CD4-positive, alpha-beta T cell (primary cell): ENCODE results near the gene EGR2. TPM values are rescaled to one million over a fixed set of nuclear protein-coding genes. Genes with fewer than 3 reads are reported as not detected.

ENCODE experiments used
- ATAC-seq: fragments of 200-7000 bp; cut with Tn5 transposase; one replicate; pipeline ENCODE4 v1.10.0; 2022; ENCODE audit warnings: mild to moderate bottlenecking; ENCODE audit not compliant: poor library complexity
- CTCF ChIA-PET: fragments of 350-600 bp; sonication (Branson Sonifier 250); formaldehyde crosslinking; loops from one replicate; lab custom pipeline; 2021; ENCODE audit warnings: antibody characterized with exemption, inconsistent platforms; lab: Charles Lee
- POLR2A ChIA-PET: fragments of 350-600 bp; sonication (Branson Sonifier 250); formaldehyde crosslinking; loops from one replicate; lab custom pipeline; 2021; ENCODE audit warnings: antibody characterized with exemption, inconsistent platforms; lab: Charles Lee
- DNase-seq, 14 experiments: peaks; one replicate each; pipeline ENCODE4 v3.0.0-alpha.2; 2013 to 2020; ENCODE audit warnings: mixed read lengths in 2 of 14
- H3K27ac ChIP-seq, 2 donors: one replicate each; pipeline versions ENCODE4 v1.5.1 to v1.7.0; 2013; ENCODE audit warnings: low read length in 2 of 2, low read depth in 1 of 2, mild to moderate bottlenecking in 1 of 2
- H3K27me3 ChIP-seq, 2 experiments: 1 replicate in 1 of 2; 2 replicates in 1 of 2; pipeline versions ENCODE4 v1.6.1 to v1.7.0; 2013; ENCODE audit warnings: low read length in 2 of 2, control low read depth in 1 of 2, mild to moderate bottlenecking in 1 of 2, moderate library complexity in 1 of 2; ENCODE audit not compliant: insufficient read depth in 2 of 2, control insufficient read depth in 1 of 2
- H3K36me3 ChIP-seq: one replicate; pipeline ENCODE4 v1.6.1; 2013; ENCODE audit warnings: low read length, control low read depth; ENCODE audit not compliant: insufficient read depth
- H3K4me1 ChIP-seq: one replicate; pipeline ENCODE4 v1.6.1; 2013; ENCODE audit warnings: low read length, control low read depth; ENCODE audit not compliant: insufficient read depth
- H3K4me3 ChIP-seq: one replicate; pipeline ENCODE4 v1.5.1; 2013; ENCODE audit warnings: mild to moderate bottlenecking, low read length, moderate library complexity
- H3K9me3 ChIP-seq, 2 experiments: 1 replicate in 1 of 2; 2 replicates in 1 of 2; pipeline versions ENCODE4 v1.6.1 to v1.7.0; 2013; ENCODE audit warnings: low read length in 2 of 2, mild to moderate bottlenecking in 2 of 2, control low read depth in 1 of 2, moderate library complexity in 1 of 2; ENCODE audit not compliant: control insufficient read depth in 1 of 2, insufficient read depth in 1 of 2
- H3K27ac Mint-ChIP-seq: one replicate; pipeline ENCODE4 v1.8.0; 2020; ENCODE audit warnings: mixed read lengths
- H3K27me3 Mint-ChIP-seq: one replicate; pipeline ENCODE4 v1.8.0; 2021; ENCODE audit warnings: mixed read lengths
- H3K36me3 Mint-ChIP-seq: one replicate; pipeline ENCODE4 v1.8.0; 2021; ENCODE audit warnings: low read depth, mixed read lengths
- H3K4me1 Mint-ChIP-seq: one replicate; pipeline ENCODE4 v1.8.0; 2021; ENCODE audit warnings: low read depth, mixed read lengths
- H3K4me3 Mint-ChIP-seq: one replicate; pipeline ENCODE4 v1.8.0; 2020; ENCODE audit warnings: mild to moderate bottlenecking, mixed read lengths
- H3K9me3 Mint-ChIP-seq: one replicate; pipeline ENCODE4 v1.8.0; 2020; ENCODE audit warnings: mixed read lengths
- CTCF ChIP-seq: fragments of 200-600 bp; IDR thresholded peaks from one replicate; pipeline ENCODE4 v1.8.0; 2022; ENCODE audit warnings: antibody characterized with exemption, mild to moderate bottlenecking
- intact Hi-C, 2 experiments: fragments of 100-400 bp; cut with DNase I in 1 of 2; cut with micrococcal nuclease in 1 of 2; formaldehyde crosslinking; loops; one replicate each; pipeline versions ENCODE4 v1.15.1 to v1.9.0; 2023 to 2025; cut with DNase I, micrococcal nuclease
- total RNA-seq, 174 experiments: library from RNA in 2 of 174; stranded (reverse) in 2 of 174; gene quantifications; one replicate each; pipeline ENCODE4 v1.2.3 and lab custom pipeline; 2021 to 2026

The EGR2 gene
- total RNA-seq, 2 experiments from 2014 or later: 3.2 to 5.4 TPM

- H3K27ac Mint-ChIP-seq: no peak overlapping the region
- Histone ChIP-seq H3K4me3 (no peak overlapping the region), H3K36me3 (no peaks in the 10 kb centered on the region), H3K27me3 (peaks cover 0 to 5% of the 10 kb centered on the region in 2 experiments), H3K9me3 (peaks cover 0 to 20% of the 10 kb centered on the region in 2 experiments), H3K27ac (no peak overlapping the region), H3K4me1 (no peaks in the 10 kb centered on the region)
- ChIA-PET CTCF (interaction anchor here (1.2 kb wide), 1 partner anchor 25 kb away, joined by 3 read pairs; no protein-coding TSS in a partner anchor), POLR2A (no interaction called here)
- no peak overlapping the region for H3K4me3 Mint-ChIP-seq
- intact Hi-C loops: no loop called here
- peaks cover 5% of the 10 kb centered on the region for H3K4me1 Mint-ChIP-seq
- H3K9me3 Mint-ChIP-seq: peaks cover 11% of the 10 kb centered on the region
- H3K36me3 Mint-ChIP-seq: no peaks in the 10 kb centered on the region
- no peak for TF ChIP-seq CTCF
- peaks cover 10% of the 10 kb centered on the region for H3K27me3 Mint-ChIP-seq
- DNase-seq: no peak
- ATAC-seq: peak; percentile 37
These were observed 27.4 kb upstream of the EGR2 start for GRCh38 chr10:62843600-62843999.

GRCh38 chr10:62842983-62843382 is 26.8 kb upstream of the EGR2 start:
- intact Hi-C loops: no loop called here
- Mint-ChIP-seq H3K9me3 (peaks cover 7% of the 10 kb centered on the region), H3K4me1 (peaks cover 5% of the 10 kb centered on the region), H3K27ac (no peak overlapping the region), H3K27me3 (peaks cover 10% of the 10 kb centered on the region), H3K4me3 (no peak overlapping the region), H3K36me3 (no peaks in the 10 kb centered on the region)
- CTCF ChIA-PET: interaction anchor here (1.2 kb wide), 1 partner anchor 25 kb away, joined by 3 read pairs; no protein-coding TSS in a partner anchor
- no peaks in the 10 kb centered on the region for H3K4me1 ChIP-seq
- no peak for DNase-seq
- H3K4me3 ChIP-seq: no peak overlapping the region
- H3K9me3 ChIP-seq: peaks cover 0 to 17% of the 10 kb centered on the region in 2 experiments
- H3K36me3 ChIP-seq: no peaks in the 10 kb centered on the region
- POLR2A ChIA-PET: no interaction called here
- ATAC-seq: no peak
- no peak overlapping the region for H3K27ac ChIP-seq
- peaks cover 0 to 3% of the 10 kb centered on the region in 2 experiments for H3K27me3 ChIP-seq
- TF ChIP-seq CTCF: no peak

- Histone ChIP-seq H3K4me3 (no peak overlapping the region), H3K27ac (no peak overlapping the region), H3K36me3 (no peaks in the 10 kb centered on the region), H3K27me3 (no peaks in the 10 kb centered on the region), H3K4me1 (no peaks in the 10 kb centered on the region), H3K9me3 (no peaks in the 10 kb centered on the region)
- POLR2A ChIA-PET: no interaction called here
- ATAC-seq: no peak
- CTCF ChIA-PET: no interaction called here
- Mint-ChIP-seq H3K27ac (no peak overlapping the region), H3K4me3 (no peak overlapping the region), H3K27me3 (peaks cover 22% of the 10 kb centered on the region), H3K36me3 (no peaks in the 10 kb centered on the region), H3K4me1 (peaks cover 5% of the 10 kb centered on the region), H3K9me3 (no peaks in the 10 kb centered on the region)
- intact Hi-C loops: no loop called here
- no peak for DNase-seq
- TF ChIP-seq CTCF: no peak
These were observed 23.4 kb upstream of the EGR2 start for GRCh38 chr10:62839590-62839989.
